ENCODE measurements around the gene LRRC71.

The LRRC71 gene

GRCh38 chr1:156893048-156893953 lies 27.1 kb upstream of the LRRC71 start, which contains the start of gene PEAR1:
Gene PEAR1 (plus strand): TSS chr1:156893718. CDS start chr1:156903927, 10,209 bp downstream.
- DNase-seq = no peak

GRCh38 chr1:156894001-156894400 lies 26.4 kb upstream of the LRRC71 start:
- DNase-seq = no peak

GRCh38 chr1:156894711-156895454 lies 25.5 kb upstream of the LRRC71 start:
- no peak for DNase-seq

GRCh38 chr1:156895455-156895812 lies 25.0 kb upstream of the LRRC71 start:
- DNase-seq = no peak

- DNase-seq = no peak
These were observed 24.5 kb upstream of the LRRC71 start for GRCh38 chr1:156895927-156896326.

- DNase-seq = no peak
These were observed 23.9 kb upstream of the LRRC71 start for GRCh38 chr1:156896490-156897033.

- DNase-seq = no peak
These were observed 23.2 kb upstream of the LRRC71 start for GRCh38 chr1:156897078-156897825.

- DNase-seq = no peak
These were observed 22.3 kb upstream of the LRRC71 start for GRCh38 chr1:156898161-156898566.

- DNase-seq = no peak
These were observed 21.3 kb upstream of the LRRC71 start for GRCh38 chr1:156898971-156899664.

GRCh38 chr1:156899956-156900718 lies 20.3 kb upstream of the LRRC71 start:
- DNase-seq = peak; percentile 23

GRCh38 chr1:156900896-156901589 lies 19.4 kb upstream of the LRRC71 start:
- no peak for DNase-seq

GRCh38 chr1:156901590-156901900 lies 18.9 kb upstream of the LRRC71 start:
- no peak for DNase-seq

GRCh38 chr1:156901966-156902915 lies 18.2 kb upstream of the LRRC71 start:
- no peak for DNase-seq

- DNase-seq = no peak
These were observed 16.9 kb upstream of the LRRC71 start for GRCh38 chr1:156903328-156904091.

- DNase-seq = no peak
These were observed 16.1 kb upstream of the LRRC71 start for GRCh38 chr1:156904187-156904959.

GRCh38 chr1:156905176-156905575 lies 15.3 kb upstream of the LRRC71 start:
- DNase-seq = no peak

- no peak for DNase-seq
These were observed 14.8 kb upstream of the LRRC71 start for GRCh38 chr1:156905651-156906050.

- DNase-seq = no peak
These were observed 14.1 kb upstream of the LRRC71 start for GRCh38 chr1:156906206-156906906.
